D721Med (cell line): ENCODE data around the gene DLGAP1.

Experiments
- DNase-seq: peaks from one replicate; pipeline ENCODE4 v3.0.0; 2011; ENCODE audit warnings: low spot score; ENCODE audit not compliant: insufficient read length
- FAIRE-seq: peaks from 2 replicates; lab custom pipeline; 2011; peaks lifted over from hg19 to GRCh38; lab: Jason Lieb, UNC
- TF ChIP-seq, protein P1 (sequence below): IDR thresholded peaks from 2 replicates; pipeline ENCODE4 v1.5.1; 2012; ENCODE audit warnings: mild to moderate bottlenecking, control low read depth; ENCODE audit not compliant: insufficient read depth; ENCODE audit errors: missing control alignments

The DLGAP1 gene

DNA sequence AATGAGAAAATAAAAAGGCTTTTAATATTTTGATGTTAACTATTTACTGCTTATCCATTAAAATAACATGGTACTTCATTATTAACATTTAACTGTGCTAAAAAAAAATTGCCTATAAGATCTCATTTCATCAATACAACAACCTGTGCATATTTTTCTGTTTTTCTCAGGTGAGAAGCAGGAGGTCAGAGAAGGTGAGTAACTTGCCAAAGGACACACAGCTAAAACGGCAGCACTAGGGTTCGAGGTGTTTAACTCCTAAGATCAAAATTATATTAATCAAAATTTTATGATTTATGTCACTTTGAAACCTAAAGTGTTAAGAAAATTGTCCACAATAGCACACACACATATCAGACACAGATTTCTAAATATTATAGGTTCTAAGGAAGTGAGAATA, 639.1 kb downstream of the DLGAP1 start:
- DNase-seq (no peak), FAIRE-seq (no peak)
- TF ChIP-seq, protein P1, sequence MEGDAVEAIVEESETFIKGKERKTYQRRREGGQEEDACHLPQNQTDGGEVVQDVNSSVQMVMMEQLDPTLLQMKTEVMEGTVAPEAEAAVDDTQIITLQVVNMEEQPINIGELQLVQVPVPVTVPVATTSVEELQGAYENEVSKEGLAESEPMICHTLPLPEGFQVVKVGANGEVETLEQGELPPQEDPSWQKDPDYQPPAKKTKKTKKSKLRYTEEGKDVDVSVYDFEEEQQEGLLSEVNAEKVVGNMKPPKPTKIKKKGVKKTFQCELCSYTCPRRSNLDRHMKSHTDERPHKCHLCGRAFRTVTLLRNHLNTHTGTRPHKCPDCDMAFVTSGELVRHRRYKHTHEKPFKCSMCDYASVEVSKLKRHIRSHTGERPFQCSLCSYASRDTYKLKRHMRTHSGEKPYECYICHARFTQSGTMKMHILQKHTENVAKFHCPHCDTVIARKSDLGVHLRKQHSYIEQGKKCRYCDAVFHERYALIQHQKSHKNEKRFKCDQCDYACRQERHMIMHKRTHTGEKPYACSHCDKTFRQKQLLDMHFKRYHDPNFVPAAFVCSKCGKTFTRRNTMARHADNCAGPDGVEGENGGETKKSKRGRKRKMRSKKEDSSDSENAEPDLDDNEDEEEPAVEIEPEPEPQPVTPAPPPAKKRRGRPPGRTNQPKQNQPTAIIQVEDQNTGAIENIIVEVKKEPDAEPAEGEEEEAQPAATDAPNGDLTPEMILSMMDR = no peak

GRCh38 chr18:3814816-3815215, 640.3 kb downstream of the DLGAP1 start:
- TF ChIP-seq, protein P1 = no peak
- FAIRE-seq = no peak

GRCh38 chr18:3810296-3810695, 644.8 kb downstream of the DLGAP1 start:
- TF ChIP-seq, protein P1 = no peak
- DNase-seq (no peak), FAIRE-seq (no peak)

More at GRCh38 chr18:3814816-3815215, 640.3 kb downstream of the DLGAP1 start:
- DNase-seq = no peak

DNA sequence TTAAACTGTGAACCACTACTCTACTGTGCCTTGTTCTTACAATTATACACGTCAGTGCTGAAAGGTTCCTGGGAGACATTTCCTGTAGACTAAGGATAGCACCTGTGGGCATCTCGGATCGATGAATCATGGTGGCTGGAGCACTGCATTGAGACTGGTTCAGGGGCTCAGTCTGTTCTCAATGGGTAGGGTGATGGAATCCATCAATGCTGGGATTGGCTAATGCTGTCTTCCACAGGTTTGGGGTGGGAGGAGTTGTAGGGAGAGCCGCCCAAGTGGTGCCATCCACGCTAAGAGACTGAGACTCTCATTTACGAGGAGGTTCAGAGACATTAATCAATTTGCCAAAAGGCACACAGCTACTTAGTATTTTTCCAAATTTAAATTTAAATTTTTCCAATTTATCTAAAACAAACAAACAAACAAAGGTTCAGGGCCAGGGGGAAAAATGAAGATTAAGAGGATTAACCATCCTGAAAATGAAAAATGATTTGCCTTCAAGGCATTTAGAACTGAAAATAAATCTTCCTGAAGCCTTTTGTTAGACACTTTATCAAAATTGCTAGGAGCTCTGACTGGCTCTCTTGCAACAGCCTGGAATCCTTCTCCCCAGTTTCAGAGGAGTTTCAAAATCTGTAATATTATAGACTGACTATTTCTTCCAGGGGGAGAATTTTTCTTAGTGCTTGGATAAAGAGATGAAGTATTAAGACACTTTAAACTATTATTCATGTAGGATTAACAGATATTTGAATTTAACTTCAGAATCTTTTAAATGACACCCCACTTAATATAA, 645.9 kb downstream of the DLGAP1 start:
- TF ChIP-seq, protein P1 = no peak
- DNase-seq (no peak), FAIRE-seq (no peak)

- DNase-seq (no peak), FAIRE-seq (no peak)
- TF ChIP-seq, protein P1 = no peak
Measured at GRCh38 chr18:3806656-3807055, 648.5 kb downstream of the DLGAP1 start.

DNA sequence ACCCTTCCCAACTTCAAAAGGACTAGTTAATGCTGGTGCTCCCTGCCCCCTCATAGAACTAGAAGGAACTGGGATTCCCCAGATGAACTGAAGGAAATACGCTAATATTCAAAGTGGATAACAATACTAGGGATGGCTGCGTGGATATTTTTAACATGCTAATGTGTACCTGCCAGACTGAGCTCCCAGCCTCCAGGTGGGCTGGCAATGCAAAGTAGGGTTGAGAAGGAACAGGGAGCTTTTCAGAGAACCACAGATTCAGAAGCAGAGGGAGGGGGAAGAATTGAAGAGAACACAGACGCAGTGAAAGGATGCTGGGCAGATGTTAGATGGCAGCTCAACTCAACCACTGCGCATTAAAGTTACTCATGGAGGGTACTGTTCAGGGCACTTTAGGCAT, 650.8 kb downstream of the DLGAP1 start:
- FAIRE-seq = no peak
- TF ChIP-seq, protein P1 = no peak
- DNase-seq = no peak

DNA sequence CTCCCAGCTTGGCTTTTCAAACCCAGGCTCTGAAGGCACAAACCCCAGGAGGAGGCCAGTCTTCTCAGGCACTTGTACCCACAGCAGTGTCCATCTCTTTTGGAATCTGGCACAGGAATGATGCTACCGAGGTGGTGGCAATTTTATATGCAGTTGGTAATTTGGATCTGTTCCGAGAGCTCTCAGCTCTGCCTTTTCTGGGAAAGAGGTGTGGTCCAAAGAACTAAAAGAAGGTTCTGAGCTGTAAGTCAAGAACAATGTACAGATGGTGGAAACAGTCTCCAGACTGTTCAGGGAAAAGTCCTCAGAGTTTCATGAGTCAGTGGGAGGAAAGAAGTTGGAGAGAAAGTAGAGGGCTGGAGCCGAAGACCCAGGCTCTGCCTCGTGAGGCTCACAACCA, 651.8 kb downstream of the DLGAP1 start:
- DNase-seq (no peak), FAIRE-seq (no peak)
- TF ChIP-seq, protein P1 = no peak
